Nasal cavity respiratory epithelium epithelial cell of viscerocranial mucosa (primary cell): ENCODE results near the gene METTL21A. TPM values are rescaled to one million over a fixed set of nuclear protein-coding genes. Genes with fewer than 3 reads are reported as not detected.

Experiments used
- total RNA-seq: library from RNA; depleted of rRNA; stranded (reverse); fragments of >200 nt; gene quantifications from 2 replicates; pipeline ENCODE4 v1.2.3, GENCODE V29; 2014

The METTL21A gene
- total RNA-seq = 9.9 and 10.1 TPM in 2 replicates

GRCh38 chr2:207625014-207625907 is at the start of gene METTL21A:
Gene METTL21A (minus strand): TSS chr2:207625394. CDS start chr2:207624375, 1,019 bp downstream.

Other genes with a start within 250 kb of the METTL21A start
- gene CREB1, start 95.4 kb downstream of the METTL21A start, total RNA-seq = 36.2 and 51.6 TPM in 2 replicates
- gene CCNYL1, start 86.2 kb upstream of the METTL21A start, total RNA-seq = 8.9 and 14.5 TPM in 2 replicates
- 4.8 and 7.4 TPM in 2 replicates for gene FZD5, start 144.5 kb upstream of the METTL21A start, total RNA-seq